HCT116 (cell line): ENCODE data around the gene TACO1. TPM values are rescaled to one million over a fixed set of nuclear protein-coding genes. Genes with fewer than 3 reads are reported as not detected.

ENCODE experiments used
- ATAC-seq: fragments of 200-7000 bp; cut with Tn5 transposase; 2 replicates; pipeline ENCODE4 v1.9.1; 2020; ENCODE audit warnings: mild to moderate bottlenecking, moderate library complexity
- BruUV-seq: library from RNA; stranded (reverse); fragments of 400-500 nt; replicated peaks from 2 replicates; lab custom pipeline; 2021; lab: Mats Ljungman, UMichigan
- CTCF ChIA-PET: fragments of 300-600 bp; sonication (Branson Sonifier 250); formaldehyde crosslinking; loops from one replicate; lab custom pipeline; 2021; ENCODE audit warnings: antibody characterized with exemption; lab: Charles Lee
- POLR2A ChIA-PET: fragments of 300-600, 350-600 bp; sonication (Branson Sonifier 250); formaldehyde crosslinking; loops from one replicate; lab custom pipeline; 2021; ENCODE audit warnings: antibody characterized with exemption; lab: Charles Lee
- RAD21 ChIA-PET, 2 experiments: fragments of 300-600 bp; sonication (Branson Sonifier 250); formaldehyde crosslinking; loops; one replicate each; lab custom pipeline; 2023; ENCODE audit warnings: low total read pairs in 2 of 2; ENCODE audit not compliant: uncharacterized antibody in 2 of 2, unreplicated experiment in 2 of 2, low non-redundant PET in 1 of 2; lab: Charles Lee
- DNase-seq: peaks from one replicate; pipeline ENCODE4 v3.0.0-alpha.2; 2010; ENCODE audit warnings: low read depth, low spot score
- H2AFZ ChIP-seq: fragments of 200-600 bp; shearing (Covaris generic), sonication (generic); 2 replicates; pipeline ENCODE4 v1.6.1; 2017; ENCODE audit warnings: low read depth, mixed run types, mixed read lengths, antibody characterized with exemption, low read length; ENCODE audit not compliant: poor library complexity, severe bottlenecking
- H3K27ac ChIP-seq: 2 replicates; pipeline ENCODE4 v1.5.1; 2012; ENCODE audit warnings: low read depth, low read length
- H3K27me3 ChIP-seq: fragments of 200-600 bp; sonication (generic); 2 replicates; pipeline ENCODE4 v1.6.1; 2016; ENCODE audit warnings: mixed run types, low read length, mixed read lengths; ENCODE audit not compliant: insufficient read depth
- H3K36me3 ChIP-seq, 2 experiments: fragments of 200-500 bp in 1 of 2; fragments of 200-600 bp in 1 of 2; sonication (Bioruptor generic) in 1 of 2; sonication (generic) in 1 of 2; 2 replicates each; pipeline versions ENCODE4 v1.5.1 to v1.6.1; 2014 to 2016; ENCODE audit warnings: low read length in 2 of 2, inconsistent platforms in 1 of 2, mixed read lengths in 1 of 2, mixed run types in 1 of 2; ENCODE audit not compliant: insufficient read depth in 2 of 2, control insufficient read depth in 1 of 2
- H3K4me1 ChIP-seq, 2 experiments: fragments of 200-600 bp in 1 of 2; sonication (generic) in 1 of 2; 2 replicates each; pipeline versions ENCODE4 v1.5.1 to v1.6.1; 2012 to 2017; ENCODE audit warnings: low read length in 2 of 2, inconsistent platforms in 1 of 2, mild to moderate bottlenecking in 1 of 2, mixed read lengths in 1 of 2, mixed run types in 1 of 2, moderate library complexity in 1 of 2; ENCODE audit not compliant: insufficient read depth in 2 of 2, control insufficient read depth in 1 of 2
- H3K4me2 ChIP-seq: fragments of 200-600 bp; sonication (generic); 2 replicates; pipeline ENCODE4 v1.6.1; 2017; ENCODE audit warnings: mixed run types, low read length, mixed read lengths
- H3K4me3 ChIP-seq, 2 experiments: fragments of 200-600 bp in 1 of 2; sonication (generic) in 1 of 2; replicated peaks in 1 of 2; 2 replicates each; pipeline ENCODE4 v1.5.1; 2011 to 2016; ENCODE audit warnings: low read length in 2 of 2, control low read depth in 1 of 2, low read depth in 1 of 2, mild to moderate bottlenecking in 1 of 2, mixed read lengths in 1 of 2, mixed run types in 1 of 2
- H3K79me2 ChIP-seq: fragments of 200-600 bp; sonication (generic); 2 replicates; pipeline ENCODE4 v1.6.1; 2017; ENCODE audit warnings: mild to moderate bottlenecking, mixed run types, low read length, moderate library complexity, mixed read lengths; ENCODE audit not compliant: insufficient read depth
- H3K9ac ChIP-seq: fragments of 200-600 bp; sonication (generic); 2 replicates; pipeline ENCODE4 v1.6.1; 2016; ENCODE audit warnings: low read length, mixed read lengths
- H3K9me2 ChIP-seq: fragments of 200-600 bp; sonication (generic), shearing (Covaris generic); 2 replicates; pipeline ENCODE4 v1.6.1; 2017; ENCODE audit warnings: mixed run types, mild to moderate bottlenecking, moderate library complexity; ENCODE audit not compliant: insufficient read depth
- H3K9me3 ChIP-seq, 2 experiments: fragments of 200-500 bp in 1 of 2; fragments of 200-600 bp in 1 of 2; sonication (Bioruptor generic) in 1 of 2; sonication (generic) in 1 of 2; 2 replicates each; pipeline ENCODE4 v1.6.1; 2014 to 2017; ENCODE audit warnings: low read length in 2 of 2, mixed read lengths in 2 of 2, inconsistent platforms in 1 of 2, low read depth in 1 of 2, mild to moderate bottlenecking in 1 of 2, mixed run types in 1 of 2, moderate library complexity in 1 of 2; ENCODE audit not compliant: control insufficient read depth in 1 of 2, insufficient read depth in 1 of 2
- H4K20me1 ChIP-seq: fragments of 200-600 bp; sonication (generic), shearing (Covaris generic); 2 replicates; pipeline ENCODE4 v1.6.1; 2017; ENCODE audit warnings: mixed run types, mild to moderate bottlenecking, moderate library complexity; ENCODE audit not compliant: insufficient read depth
- ATF3 ChIP-seq: IDR thresholded peaks from 2 replicates; pipeline ENCODE4 v1.6.1; 2012
- CEBPB ChIP-seq: IDR thresholded peaks from 2 replicates; pipeline ENCODE4 v1.6.1; 2012; ENCODE audit warnings: low read depth
- EGR1 ChIP-seq: IDR thresholded peaks from 2 replicates; pipeline ENCODE4 v1.6.1; 2012; ENCODE audit warnings: low read depth
- EZH2 ChIP-seq: fragments of 200-600 bp; sonication (generic); IDR thresholded peaks from 2 replicates; pipeline ENCODE4 v1.6.1; 2017; ENCODE audit warnings: antibody characterized with exemption, mixed run types
- POLR2AphosphoS5 ChIP-seq: IDR thresholded peaks from 2 replicates; pipeline ENCODE4 v1.6.1; 2011; ENCODE audit warnings: mild to moderate bottlenecking, low read depth, low read length, moderate library complexity
- RAD21 ChIP-seq: IDR thresholded peaks from 2 replicates; pipeline ENCODE4 v1.6.1; 2012; ENCODE audit warnings: low read depth, mild to moderate bottlenecking
- REST ChIP-seq: IDR thresholded peaks from 2 replicates; pipeline ENCODE4 v1.6.1; 2012; ENCODE audit warnings: low read depth
- SRF ChIP-seq: IDR thresholded peaks from 2 replicates; pipeline ENCODE4 v1.6.1; 2012; ENCODE audit warnings: low read depth
- TCF7L2 ChIP-seq: IDR thresholded peaks from 2 replicates; pipeline ENCODE4 v1.7.0; 2011; ENCODE audit warnings: borderline replicate concordance, inconsistent platforms; ENCODE audit not compliant: insufficient read depth, insufficient read length; ENCODE audit errors: extremely low read depth
- YY1 ChIP-seq: IDR thresholded peaks from 2 replicates; pipeline ENCODE4 v1.6.1; 2011; ENCODE audit warnings: low read length, low read depth, moderate library complexity, mild to moderate bottlenecking; ENCODE audit not compliant: insufficient replicate concordance; ENCODE audit errors: extremely low read depth
- ZFX ChIP-seq: fragments of 450-650 bp; IDR thresholded peaks from 2 replicates; pipeline ENCODE4 v1.6.1; 2017
- ZNF274 ChIP-seq: fragments of 200-500 bp; sonication (Bioruptor generic); IDR thresholded peaks from 2 replicates; pipeline ENCODE4 v1.6.1; 2014; ENCODE audit warnings: mild to moderate bottlenecking, low read depth, low read length, inconsistent platforms
- intact Hi-C: fragments of 100-400 bp; cut with micrococcal nuclease; formaldehyde crosslinking; loops from 2 replicates; pipeline ENCODE4 v1.10.0; 2022
- total RNA-seq: library from RNA; stranded (reverse); gene quantifications from one replicate; pipeline ENCODE4 v1.2.1, GENCODE V29; 2021; ENCODE audit not compliant: unreplicated experiment

Gene TACO1
- total RNA-seq, 1 experiment from 2014 or later = 39.6 TPM

GRCh38 chr17:63571632-63572310 lies 28.9 kb upstream of the TACO1 start:
- intact Hi-C loops = no loop called here
- Histone ChIP-seq H3K4me1 (0 out of 4 replicates have a peak, but pooled peaks cover 0 to 4% of the 10 kb centered on the region in 2 experiments), H3K27me3 (no peaks in the 10 kb centered on the region), H3K79me2 (peaks cover 73% of the 10 kb centered on the region), H3K9me2 (no peaks in the 10 kb centered on the region), H3K9ac (no peak overlapping the region), H3K36me3 (no peaks in the 10 kb centered on the region), H3K4me2 (no peak overlapping the region), H3K4me3 (no peak overlapping the region), H3K9me3 (no peaks in the 10 kb centered on the region), H3K27ac (no peak overlapping the region), H4K20me1 (peaks cover 8% of the 10 kb centered on the region; the same call in 1 of the 2 replicates), H2AFZ (no peak overlapping the region)
- ChIA-PET CTCF (interaction anchor here (1.1 kb wide), 1 partner anchor 146 kb away, joined by 4 read pairs; no protein-coding TSS in a partner anchor), POLR2A (interaction anchor here (1.5 kb wide), 1 partner anchor 21 kb away, joined by 4 read pairs; the partner anchor contains the start of gene DCAF7), RAD21 (no interaction called here)
- TF ChIP-seq TCF7L2 = no peak
- no peak for TF ChIP-seq EZH2
- no peak for TF ChIP-seq ZNF274
- TF ChIP-seq EGR1 = no peak
- no peak for TF ChIP-seq ZFX
- TF ChIP-seq SRF = no peak
- no peak for TF ChIP-seq ATF3
- TF ChIP-seq RAD21 = no peak
- no peak for TF ChIP-seq YY1
- TF ChIP-seq POLR2AphosphoS5 = no peak
- no peak for TF ChIP-seq CEBPB
- no peak for TF ChIP-seq REST
- DNase-seq (no peak), ATAC-seq (no peak)
- BruUV-seq = no TSS peak
